GM19025 (cell line): ENCODE data around the gene CACNA1C.
"Not testable (repeated sequence)": the region's sequence is repeated elsewhere in the genome, so short reads cannot be mapped to it uniquely, and the experiment has no call there.

Source experiments
- ATAC-seq: cut with Tn5 transposase; IDR thresholded peaks from one replicate; pipeline ENCODE4 v1.9.1; 2021; ENCODE audit warnings: mild to moderate bottlenecking, low read depth, moderate library complexity; ENCODE audit not compliant: unreplicated experiment

Gene CACNA1C

DNA sequence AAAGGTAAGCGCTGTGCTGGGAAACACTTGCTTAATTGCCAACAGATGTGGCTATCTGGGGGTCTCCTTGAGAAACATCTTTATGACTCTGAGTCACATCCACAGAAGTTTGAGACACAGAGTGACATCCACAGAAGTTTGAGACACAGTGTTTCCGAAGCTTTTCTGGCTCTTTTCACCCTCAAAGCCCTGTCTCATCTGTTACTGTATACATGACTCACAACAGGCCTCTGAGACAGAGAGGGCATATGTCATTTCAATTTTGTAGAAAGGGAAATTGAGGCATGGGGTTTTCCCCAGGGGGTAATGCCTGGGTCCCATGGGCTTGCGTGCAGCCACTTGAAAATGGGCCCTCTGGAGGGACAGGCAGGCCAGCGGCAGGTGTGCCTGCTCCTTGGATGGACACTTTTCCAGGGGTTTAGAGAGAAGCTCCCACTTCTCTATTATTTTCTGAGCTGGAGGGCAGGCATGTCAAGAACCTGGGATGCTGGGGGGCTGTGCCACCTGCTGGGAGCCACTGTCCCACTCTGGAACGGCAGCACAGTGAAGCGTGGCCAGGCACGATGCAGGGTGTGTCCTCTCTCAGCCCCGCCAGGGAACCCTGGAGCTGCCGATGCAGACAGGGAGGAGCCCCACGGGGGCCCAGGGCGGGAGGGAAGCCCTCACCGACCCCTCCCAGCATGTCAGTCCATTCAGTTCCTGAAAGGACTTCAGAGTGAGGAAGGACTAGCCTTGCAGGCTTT is 630.7 kb downstream of the CACNA1C start:
- ATAC-seq = no peak

DNA sequence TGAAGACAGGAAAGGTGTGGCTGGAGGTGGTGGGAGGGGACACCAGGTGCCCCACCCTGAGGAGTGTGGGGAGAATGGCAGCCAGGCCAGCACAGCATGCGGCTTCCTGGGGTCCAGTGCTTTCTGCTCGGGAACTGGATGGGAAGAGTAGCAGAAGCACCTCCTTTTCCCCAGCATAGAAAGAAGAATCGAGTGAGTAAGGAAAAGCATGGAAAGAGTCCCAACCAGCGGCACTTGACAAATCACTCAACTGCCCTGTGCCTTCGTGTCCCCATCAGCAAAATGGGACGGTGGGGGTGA is 631.2 kb downstream of the CACNA1C start:
- not testable (repeated sequence) for ATAC-seq

DNA sequence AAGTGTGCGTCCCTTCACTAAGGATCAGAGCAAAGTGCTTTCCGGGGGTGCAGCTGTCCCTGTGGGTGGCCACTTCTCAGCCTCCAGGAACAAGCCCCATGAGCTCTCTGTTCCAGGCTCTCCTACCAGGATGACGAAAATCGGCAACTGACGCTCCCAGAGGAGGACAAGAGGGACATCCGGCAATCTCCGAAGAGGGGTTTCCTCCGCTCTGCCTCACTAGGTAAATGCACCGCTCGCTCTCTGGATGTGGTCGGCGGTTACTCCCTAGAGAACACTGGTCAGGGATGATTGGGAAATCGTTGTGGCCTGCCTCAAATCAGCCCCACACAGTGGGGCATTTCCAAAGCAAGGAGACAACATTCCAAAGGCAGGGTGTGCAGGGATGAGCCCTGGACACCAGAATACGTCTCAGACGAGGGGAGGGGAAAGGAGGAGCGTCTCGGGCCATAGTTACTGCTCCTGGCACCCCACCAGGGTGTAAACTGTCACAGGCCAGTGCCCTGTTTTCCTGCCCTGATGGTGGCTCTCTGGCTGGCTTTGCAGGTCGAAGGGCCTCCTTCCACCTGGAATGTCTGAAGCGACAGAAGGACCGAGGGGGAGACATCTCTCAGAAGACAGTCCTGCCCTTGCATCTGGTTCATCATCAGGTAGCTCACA is 633.0 kb downstream of the CACNA1C start:
- not testable (repeated sequence) for ATAC-seq

DNA sequence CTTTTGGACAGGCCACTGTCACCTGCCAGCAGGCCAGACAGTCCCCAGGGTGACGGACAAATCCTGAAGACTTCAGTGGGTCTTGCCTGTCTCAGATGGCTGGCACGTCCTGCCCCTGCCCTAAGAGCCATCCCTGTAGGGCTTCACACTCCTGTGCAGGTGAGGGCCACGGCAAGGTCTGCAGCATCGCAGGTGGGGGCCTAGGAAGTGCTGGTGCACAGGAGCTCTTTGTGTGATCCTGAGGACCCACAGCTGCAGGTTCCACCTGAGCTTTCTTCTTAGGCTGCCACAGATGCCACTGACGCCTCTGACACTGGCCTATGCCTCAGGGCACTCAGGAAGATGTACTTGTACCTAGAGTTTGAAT is 633.5 kb downstream of the CACNA1C start:
- no peak for ATAC-seq

DNA sequence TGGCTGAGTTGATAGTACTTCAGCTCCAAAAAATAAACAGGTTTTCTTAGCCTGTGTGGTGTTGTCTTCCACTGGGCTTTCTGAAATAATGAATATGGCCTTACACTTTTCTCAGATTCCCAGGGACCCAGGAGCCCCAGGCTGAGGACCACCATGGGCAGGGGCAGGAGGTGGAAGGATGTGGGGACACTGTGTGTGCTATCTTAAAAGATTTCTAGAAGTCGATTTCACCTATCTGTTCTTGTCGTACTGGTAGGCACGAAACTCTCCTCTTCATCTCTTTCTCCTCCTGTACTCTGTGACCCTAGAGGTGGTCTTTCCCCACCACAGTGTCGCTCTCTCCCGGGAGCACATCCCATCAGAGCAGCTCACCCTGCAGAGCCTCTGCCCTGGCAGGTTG is 634.3 kb downstream of the CACNA1C start:
- no peak for ATAC-seq

DNA sequence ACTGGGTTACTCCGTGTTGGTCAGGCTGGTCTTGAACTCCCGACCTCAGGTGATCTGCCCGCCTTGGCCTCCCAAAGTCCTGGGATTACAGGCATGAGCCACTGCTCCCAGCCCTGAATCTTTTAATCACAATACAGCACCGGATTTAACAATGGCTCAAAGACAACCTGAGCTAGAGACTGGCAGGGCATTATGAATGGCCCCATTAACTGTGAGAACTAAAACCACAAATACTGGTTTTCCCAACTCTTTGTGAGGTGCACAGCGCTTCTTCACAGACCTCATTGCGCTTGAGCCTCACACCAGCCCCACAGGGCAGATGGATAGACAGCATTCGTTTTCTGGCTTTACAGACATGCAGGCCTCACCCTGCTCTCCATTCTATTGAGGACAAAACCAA is 634.9 kb downstream of the CACNA1C start:
- no peak for ATAC-seq

DNA sequence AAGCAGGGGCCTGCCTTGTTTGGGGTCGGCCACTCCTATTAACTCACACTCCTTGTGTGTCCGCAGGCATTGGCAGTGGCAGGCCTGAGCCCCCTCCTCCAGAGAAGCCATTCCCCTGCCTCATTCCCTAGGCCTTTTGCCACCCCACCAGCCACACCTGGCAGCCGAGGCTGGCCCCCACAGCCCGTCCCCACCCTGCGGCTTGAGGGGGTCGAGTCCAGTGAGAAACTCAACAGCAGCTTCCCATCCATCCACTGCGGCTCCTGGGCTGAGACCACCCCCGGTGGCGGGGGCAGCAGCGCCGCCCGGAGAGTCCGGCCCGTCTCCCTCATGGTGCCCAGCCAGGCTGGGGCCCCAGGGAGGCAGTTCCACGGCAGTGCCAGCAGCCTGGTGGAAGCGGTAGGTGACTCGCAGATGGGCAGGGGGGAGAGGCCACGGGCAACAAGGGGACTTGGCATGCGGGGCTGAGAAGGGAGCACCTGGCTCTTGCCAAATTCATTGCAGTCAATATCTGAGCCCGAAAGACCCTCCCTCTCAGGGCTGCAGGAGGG is 635.7 kb downstream of the CACNA1C start:
- ATAC-seq = no peak

DNA sequence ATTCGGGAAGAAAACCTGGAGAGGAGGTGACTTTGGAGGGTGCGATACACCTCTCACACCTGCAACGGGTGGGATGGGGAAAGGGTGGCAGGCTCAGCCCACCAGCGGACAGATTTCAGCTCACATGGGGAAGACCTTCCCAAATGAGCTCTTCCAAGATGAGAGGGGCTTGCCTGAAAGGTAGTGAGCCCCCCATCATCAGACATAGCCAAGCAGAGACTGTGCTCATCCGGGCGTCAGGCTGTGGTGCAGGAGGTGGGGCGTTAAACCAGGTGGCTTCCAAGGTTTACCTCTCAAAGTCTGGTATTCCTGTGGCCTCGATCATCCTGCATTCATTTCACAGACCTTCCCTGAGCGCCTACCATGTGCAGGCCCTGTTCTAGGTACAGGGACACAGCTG is 636.6 kb downstream of the CACNA1C start:
- ATAC-seq = no peak

DNA sequence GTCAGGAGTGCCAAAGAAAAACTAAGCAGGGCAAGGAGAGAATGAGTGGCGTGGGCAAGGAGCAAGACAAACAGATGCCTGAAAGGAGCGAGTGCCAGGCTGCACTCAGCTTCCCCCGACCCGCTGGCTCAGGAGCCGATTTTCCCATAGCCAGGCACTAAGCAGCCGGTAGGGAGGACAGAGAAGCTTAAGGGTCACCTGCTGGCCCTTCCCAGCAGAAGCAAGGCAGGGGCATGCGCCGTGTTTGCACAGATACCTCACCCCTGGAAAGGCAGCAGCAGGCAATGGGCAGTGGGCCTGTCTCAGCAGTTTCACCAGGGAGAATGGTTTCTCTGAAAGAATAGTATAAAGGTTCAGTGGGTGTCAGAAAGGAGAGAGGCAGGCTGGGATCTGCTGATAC is 637.1 kb downstream of the CACNA1C start:
- no peak for ATAC-seq

DNA sequence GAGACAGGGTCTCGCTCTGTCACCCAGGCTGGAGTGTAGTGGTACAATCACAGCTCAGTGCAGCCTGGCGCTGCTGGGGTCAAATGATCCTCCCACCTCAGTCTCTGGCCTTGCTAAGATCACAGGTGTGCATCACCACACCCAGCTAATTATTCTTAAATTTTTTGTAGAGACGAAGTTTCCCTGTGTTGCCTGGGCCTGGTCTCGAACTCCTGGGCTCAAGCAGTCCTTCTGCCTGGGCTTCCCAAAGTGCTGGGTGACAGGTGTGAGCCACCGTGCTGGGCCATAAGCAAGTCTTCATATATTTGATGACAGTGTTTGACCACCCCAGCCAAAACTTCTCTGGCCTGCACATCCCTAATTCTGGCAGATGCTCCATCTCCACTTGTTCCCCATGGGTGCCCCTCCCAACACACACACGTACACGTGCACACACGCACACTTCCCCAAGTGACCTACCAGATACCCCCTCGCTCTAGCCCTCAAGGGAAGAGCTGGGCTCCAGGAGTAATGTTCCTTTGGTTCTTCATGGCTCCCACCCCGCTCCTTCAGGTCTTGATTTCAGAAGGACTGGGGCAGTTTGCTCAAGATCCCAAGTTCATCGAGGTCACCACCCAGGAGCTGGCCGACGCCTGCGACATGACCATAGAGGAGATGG is 637.7 kb downstream of the CACNA1C start:
- ATAC-seq = no peak

DNA sequence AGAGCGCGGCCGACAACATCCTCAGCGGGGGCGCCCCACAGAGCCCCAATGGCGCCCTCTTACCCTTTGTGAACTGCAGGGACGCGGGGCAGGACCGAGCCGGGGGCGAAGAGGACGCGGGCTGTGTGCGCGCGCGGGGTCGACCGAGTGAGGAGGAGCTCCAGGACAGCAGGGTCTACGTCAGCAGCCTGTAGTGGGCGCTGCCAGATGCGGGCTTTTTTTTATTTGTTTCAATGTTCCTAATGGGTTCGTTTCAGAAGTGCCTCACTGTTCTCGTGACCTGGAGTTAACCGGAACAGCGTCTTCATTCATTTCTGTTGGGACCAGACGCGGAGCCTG is 638.2 kb downstream of the CACNA1C start:
- ATAC-seq = peak; percentile 4

DNA sequence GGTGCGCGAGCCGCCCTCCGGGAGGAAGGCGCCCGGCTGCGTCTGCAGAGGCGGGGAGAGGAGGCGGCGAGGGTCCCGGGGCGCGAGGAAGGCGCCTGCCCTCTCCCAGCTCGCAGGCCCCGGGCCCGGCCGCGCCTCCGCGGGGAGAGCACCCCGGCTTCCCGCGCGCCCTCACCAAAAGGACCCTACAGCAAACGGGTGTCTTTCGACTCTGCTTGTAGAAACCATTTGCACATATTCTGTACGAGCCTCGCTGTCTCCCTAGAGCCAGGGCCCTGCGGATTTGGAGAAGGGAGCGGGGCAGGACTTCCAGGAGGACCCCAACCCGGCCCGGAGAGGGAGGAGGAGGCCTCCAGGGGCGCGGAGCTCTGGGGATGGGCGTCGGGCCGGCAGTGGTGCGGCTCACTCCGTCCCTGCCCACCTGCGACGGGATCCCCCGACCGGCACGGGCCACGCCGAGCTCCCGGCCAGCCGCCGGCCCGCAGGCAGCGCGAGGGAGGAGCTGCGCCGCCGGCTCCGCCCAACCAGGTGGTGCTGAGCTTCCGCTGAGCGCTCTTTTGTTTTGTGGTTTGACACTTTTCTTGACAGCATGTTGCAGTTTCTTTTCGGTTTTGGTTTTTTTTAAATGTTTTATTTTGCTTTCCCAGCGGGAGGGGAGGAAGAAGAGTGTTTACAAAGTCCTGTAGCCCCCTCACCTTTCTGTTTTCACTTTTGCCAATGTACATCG is 638.7 kb downstream of the CACNA1C start:
- ATAC-seq = peak; percentile 79

DNA sequence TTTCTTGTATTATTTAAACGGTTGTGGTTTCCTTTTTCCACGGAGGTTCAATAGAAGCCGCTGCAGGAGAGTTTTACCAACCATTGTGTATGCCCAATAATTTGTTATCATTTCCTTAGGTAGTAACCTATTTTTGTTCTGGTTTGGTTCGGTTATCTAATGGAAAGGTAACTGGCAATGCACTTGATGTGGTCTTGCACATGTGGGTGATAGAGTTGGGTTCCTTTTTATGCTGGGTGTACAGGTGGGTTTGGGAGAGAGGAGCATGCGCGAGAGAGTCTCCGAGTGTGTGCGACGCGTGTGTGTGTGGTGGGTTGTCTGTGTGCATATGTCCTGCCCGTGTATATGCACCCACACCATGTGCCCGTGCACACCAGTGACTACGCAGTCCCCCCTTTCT is 639.3 kb downstream of the CACNA1C start:
- ATAC-seq = no peak

DNA sequence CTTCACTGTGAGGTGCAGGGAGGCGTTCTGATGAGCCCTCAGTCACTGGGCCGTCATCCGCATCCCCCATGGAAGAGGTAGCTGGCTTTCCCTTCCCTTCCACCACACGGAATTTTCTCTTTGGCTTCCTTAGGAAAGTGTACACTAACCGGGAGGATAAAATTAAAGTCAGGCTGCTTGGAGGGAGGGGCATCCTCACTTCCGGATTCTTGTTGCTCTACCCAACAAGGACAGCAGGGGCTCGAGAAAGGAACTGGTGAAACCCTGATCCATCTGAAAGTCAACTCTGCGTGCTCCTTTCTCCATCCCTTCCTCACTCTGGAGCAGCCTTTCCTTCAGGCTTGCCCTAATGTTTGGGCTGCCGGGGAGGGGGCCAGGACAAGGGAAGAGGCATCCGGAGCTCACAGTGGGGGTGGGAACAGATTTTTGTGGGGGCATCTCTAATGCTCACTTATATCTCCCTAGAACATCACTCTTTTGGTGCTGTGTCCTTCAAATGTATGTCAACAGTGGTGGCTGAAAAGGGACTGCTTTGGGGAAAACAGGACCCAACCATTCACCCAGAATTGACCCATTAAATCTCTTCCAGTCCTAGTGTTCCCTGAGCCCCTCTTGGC is 640.6 kb downstream of the CACNA1C start:
- no peak for ATAC-seq

DNA sequence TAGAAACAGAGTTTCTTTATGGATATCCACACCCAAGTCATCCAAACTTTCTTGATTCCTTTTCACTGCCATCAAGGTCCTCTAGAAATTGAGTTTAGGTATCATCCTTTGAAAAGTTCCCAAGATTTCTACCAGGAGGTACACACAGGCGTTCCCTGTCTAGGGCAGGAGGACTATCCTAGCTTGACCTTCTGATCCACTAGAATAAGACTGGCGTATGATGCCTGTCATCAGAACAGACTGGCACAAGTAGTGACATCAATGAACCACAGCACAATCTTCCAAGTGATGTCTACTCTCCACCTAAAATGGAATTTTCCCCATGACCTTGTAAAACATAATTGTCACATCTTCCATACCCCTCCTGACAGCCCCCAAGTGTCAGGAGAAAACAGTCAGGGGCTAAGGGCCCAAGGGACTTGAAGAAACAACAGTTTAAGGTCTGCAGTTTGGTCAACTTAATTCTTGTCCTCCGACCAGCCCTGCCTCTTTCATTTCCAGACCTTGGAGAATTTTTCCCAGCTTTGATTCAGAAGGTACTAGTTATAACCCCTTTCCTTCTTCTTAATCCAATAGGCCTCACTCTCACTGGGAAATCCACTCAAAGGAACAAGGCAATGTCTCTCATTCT is 641.3 kb downstream of the CACNA1C start:
- ATAC-seq = no peak

DNA sequence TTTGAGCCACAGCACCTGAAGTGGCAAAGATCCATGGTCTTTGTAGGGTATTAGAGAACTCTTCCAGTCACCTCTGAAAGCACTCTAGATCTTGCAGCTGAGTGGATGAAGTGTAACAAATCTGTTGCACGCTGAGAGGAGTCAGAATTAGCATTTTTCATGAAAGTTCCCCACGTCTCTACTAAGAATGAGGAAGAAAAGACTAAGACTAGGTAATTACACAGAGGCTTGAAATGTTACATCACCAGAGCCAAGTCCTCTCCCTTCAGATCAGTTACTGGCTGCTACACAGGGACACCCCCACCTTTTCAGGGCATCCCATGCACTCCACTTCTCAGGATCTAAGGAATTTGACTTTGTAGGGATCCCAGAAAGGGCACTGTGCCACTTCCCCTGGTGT is 643.3 kb downstream of the CACNA1C start:
- no peak for ATAC-seq

DNA sequence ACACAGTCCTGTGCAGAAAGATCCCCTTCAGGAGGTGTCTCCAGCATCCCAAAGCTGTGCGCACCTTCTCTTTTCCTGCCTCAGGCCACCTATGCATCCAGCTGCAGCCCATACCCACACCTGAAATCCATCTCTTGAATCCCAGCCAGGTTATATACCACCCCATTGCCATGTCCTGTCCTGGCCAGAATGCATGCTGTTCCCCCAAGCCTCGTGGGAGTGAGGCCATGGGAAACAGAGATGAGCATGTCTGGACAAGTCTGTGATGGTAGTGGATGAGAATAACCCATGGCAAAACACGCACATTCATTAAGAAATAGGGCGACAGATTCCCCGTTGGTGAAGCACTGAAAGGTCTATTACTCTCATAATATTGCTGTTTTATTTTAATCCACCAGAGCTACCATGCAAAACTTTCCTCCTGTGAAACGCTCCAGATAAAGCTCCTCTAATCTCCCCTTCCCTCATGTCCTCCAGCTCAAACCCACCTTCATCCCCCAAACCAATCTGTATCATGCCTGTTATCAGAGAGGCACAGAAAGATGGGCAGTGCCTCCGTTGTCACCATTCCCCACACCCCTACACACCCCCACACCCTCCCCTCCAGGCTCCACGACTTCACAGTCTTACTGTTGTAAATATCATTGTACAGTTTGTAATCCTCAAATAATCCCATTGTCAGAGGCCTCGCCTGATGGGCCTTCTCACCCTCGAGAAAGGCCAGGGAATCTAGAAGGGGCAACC is 644.4 kb downstream of the CACNA1C start:
- no peak for ATAC-seq

DNA sequence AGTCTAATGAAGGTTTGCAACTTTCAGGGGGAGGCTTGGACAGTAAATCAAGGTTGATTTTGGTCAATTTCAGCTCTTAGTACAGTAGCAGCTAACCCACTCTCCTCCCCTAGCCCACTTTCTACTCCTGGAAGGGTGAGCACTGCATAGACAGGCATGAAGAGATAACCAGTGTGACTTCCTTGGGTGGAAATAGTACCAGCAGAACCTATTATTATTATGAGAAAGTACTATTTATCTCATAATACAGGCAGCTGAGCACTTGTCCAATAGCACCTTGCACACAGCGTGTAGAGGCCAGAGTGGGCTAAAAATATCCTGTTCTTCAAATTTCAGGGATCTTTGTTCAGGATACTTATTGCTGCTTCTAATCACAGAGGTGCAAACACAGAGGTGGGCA is 645.8 kb downstream of the CACNA1C start:
- ATAC-seq = no peak

DNA sequence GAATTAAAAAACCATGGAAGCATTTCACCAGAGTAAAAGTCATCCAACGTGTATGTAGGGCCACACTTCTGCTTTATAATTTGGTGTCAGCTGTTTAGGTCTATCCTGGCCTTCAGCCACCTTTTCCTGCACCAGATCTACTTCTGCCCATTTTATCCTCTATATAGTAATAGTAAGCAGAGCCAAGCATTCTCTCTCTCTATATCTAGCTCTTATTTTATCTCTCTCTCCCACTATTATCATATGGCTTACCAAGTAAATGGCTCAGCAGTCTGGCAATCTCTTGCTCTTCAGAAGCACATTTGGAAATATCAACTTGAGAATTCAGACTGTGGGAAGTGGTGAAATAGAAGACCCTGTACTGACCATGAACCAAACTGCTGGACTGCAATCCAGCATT is 657.9 kb downstream of the CACNA1C start:
- no peak for ATAC-seq

DNA sequence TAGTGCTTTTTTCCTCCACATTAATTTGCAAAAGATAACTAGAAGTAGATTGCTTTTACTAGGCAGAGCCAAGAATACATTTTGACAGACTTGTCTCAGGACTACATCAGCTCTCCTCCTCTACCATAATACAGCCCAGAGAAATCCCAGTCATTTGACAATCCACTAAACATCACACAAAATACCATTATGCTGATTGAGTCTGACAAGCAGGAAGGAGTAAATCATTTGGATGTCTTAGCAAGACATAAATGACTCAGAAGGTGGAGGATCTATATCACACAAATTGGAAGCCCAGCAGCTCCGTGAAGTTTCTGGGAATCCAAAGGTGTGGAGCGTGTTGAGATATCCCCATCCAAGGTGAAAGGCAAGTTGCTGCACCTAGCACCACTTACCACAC is 666.6 kb downstream of the CACNA1C start:
- ATAC-seq = no peak
